ENCODE data around the gene ATMIN. TPM values are rescaled to one million over a fixed set of nuclear protein-coding genes. Genes with fewer than 3 reads are reported as not detected.
A peak's percentile ranks its signal among the peaks of the same experiment; 100 is the strongest.

ATMIN gene
- total RNA-seq = 88.3 TPM

- peak; percentile 32 for DNase-seq
These were observed at the start of gene ATMIN for GRCh38 chr16:81035398-81035974. Gene ATMIN, plus strand, starts transcription at chr16:81035842. Its CDS starts 29 bp downstream, at chr16:81035871.

GRCh38 chr16:80986557-80986956, 49.1 kb upstream of the ATMIN start:
- no peak for DNase-seq

- DNase-seq = no peak
These were observed 46.9 kb upstream of the ATMIN start for GRCh38 chr16:80988756-80989155.

GRCh38 chr16:80989801-80990200, 45.8 kb upstream of the ATMIN start:
- DNase-seq = no peak

- DNase-seq = no peak
These were observed 45.1 kb upstream of the ATMIN start for GRCh38 chr16:80990577-80990976.

GRCh38 chr16:80990978-80991377, 44.7 kb upstream of the ATMIN start:
- no peak for DNase-seq

GRCh38 chr16:80991792-80992430, 43.7 kb upstream of the ATMIN start:
- DNase-seq = no peak

- no peak for DNase-seq
These were observed 42.9 kb upstream of the ATMIN start for GRCh38 chr16:80992676-80993293.

- DNase-seq = no peak
These were observed 42.3 kb upstream of the ATMIN start for GRCh38 chr16:80993307-80993706.

GRCh38 chr16:80993834-80994233, 41.8 kb upstream of the ATMIN start:
- no peak for DNase-seq

GRCh38 chr16:80994451-80994850, 41.2 kb upstream of the ATMIN start:
- DNase-seq = no peak

GRCh38 chr16:80996688-80997138, 38.9 kb upstream of the ATMIN start:
- DNase-seq = no peak

- no peak for DNase-seq
These were observed 38.4 kb upstream of the ATMIN start for GRCh38 chr16:80997139-80997798.

GRCh38 chr16:80997964-80998620, 37.5 kb upstream of the ATMIN start:
- no peak for DNase-seq

GRCh38 chr16:81000873-81001272, 34.8 kb upstream of the ATMIN start:
- no peak for DNase-seq

GRCh38 chr16:81001330-81001729, 34.3 kb upstream of the ATMIN start:
- no peak for DNase-seq

GRCh38 chr16:81003064-81003463, 32.6 kb upstream of the ATMIN start:
- DNase-seq = no peak

- DNase-seq = no peak
These were observed 31.8 kb upstream of the ATMIN start for GRCh38 chr16:81003610-81004460.

GRCh38 chr16:81004646-81005353, 30.8 kb upstream of the ATMIN start:
- DNase-seq = no peak

- DNase-seq = no peak
These were observed 30.0 kb upstream of the ATMIN start for GRCh38 chr16:81005610-81006161.

Data from occipital lobe (tissue), 2 donors.